ENCODE data around the gene GOLM1. TPM values are rescaled to one million over a fixed set of nuclear protein-coding genes. Genes with fewer than 3 reads are reported as not detected.

The GOLM1 gene
- total RNA-seq, 1 donor from 2014 or later = 44.2 TPM

DNA sequence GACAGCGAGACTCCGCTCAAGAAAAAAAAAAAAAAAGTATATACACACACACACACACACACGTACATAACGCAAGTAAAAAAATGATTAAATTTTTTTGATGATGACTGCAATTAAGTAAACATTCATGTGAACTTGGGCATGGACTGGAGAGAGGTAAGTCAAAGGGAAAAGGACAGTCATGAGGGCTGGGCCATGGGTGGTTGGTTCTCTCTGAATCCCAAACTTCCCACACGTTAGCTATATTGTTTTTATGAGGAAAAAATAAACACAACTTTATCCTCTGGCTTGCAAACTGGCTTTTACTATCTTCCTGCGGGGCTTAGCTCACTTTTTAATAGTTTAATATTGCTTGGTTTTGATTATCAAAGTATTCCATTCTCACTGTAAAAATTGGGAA, 53.7 kb downstream of the GOLM1 start:
- no peak for DNase-seq

DNA sequence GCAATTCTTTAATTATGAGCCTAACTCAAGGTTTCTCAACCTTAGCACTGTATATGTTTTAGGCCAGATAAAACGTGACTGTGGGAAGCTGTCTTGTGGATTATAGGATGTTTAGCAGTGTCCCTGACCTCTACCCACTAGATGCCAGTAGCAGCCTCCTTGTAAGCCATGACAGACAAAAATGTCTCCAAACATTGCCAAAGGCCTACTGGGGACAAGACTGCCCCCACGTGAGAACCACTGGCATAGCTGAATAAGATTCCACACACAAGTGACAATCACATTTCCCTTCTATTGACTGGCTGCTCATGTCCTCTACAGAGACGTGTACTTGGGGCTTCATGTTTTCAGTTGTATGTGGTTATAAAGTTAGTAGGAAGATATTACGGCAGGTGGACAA, 55.4 kb downstream of the GOLM1 start:
- DNase-seq = no peak

DNA sequence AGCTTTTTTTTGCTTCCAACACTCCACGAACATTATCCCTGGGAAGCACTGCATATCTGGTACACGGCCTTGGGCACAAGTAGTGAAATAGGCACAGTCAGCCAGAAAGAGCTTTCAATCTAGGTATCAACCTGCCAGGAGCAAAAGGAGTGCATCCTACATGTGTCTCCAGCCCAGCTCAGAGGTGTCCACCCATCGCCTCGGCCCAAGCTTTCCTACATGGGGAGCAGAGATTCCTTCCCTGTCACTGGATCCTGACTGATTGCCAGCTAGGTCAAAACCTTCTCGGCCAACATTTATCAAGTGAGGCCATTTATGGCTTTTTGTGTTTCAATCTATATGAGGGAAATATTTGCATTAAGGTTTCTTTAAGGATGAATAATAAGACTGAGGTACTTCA, 55.8 kb downstream of the GOLM1 start:
- DNase-seq = no peak

- DNase-seq = no peak
These were observed 57.0 kb downstream of the GOLM1 start for GRCh38 chr9:86042199-86042978.

GRCh38 chr9:86041311-86041741, 58.0 kb downstream of the GOLM1 start:
- no peak for DNase-seq

- no peak for DNase-seq
These were observed 58.5 kb downstream of the GOLM1 start for GRCh38 chr9:86040861-86041155.

- no peak for DNase-seq
These were observed 59.1 kb downstream of the GOLM1 start for GRCh38 chr9:86039991-86040860.

DNA sequence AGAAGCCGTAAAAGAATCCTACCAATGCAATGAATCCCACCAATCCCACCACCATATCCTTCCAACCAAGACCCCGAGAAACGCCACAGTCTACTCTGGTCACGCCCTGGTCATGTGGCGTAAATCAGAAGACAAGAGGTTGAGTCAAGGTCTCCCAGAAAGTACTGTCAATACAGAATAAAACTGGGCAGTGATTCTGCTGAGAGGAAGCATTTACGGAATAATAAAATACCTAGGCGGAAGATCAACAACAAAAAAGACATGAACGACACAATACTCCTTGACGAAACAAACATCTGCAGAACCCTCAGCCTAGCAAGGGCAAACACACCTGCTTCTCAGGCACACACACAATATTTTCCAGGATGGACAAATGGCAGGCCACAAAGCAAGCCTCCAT, 62.8 kb downstream of the GOLM1 start:
- DNase-seq = no peak

DNA sequence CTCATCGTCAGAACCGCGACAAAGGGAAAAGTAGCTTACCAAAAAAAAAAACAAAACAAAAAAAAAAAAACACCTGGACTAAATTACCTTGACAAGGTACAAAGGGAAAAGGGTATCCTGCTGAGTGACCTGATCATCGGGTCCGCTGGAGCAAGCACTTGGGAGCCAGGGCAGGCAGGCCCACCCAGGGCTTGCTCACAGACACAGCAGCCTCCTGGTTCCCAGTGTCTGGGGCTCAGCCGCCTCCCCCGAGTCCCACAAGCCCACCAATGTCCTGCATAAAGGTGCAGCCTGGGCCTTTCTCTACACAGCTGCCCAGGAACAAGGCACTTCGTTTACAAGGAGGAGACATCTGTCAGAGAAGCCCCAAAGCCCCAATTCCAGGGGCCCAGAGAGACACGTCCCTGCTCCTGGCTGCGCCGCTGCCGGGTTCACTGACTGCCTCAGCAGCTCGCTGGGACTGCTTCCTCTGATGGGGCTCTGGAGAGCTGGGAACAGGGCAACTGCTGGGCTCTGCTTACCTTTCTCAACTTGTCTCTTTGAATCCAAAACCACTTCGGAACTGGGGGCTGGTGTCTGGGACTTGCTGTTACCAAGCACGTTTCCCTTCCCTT, 63.4 kb downstream of the GOLM1 start:
- DNase-seq = no peak

DNA sequence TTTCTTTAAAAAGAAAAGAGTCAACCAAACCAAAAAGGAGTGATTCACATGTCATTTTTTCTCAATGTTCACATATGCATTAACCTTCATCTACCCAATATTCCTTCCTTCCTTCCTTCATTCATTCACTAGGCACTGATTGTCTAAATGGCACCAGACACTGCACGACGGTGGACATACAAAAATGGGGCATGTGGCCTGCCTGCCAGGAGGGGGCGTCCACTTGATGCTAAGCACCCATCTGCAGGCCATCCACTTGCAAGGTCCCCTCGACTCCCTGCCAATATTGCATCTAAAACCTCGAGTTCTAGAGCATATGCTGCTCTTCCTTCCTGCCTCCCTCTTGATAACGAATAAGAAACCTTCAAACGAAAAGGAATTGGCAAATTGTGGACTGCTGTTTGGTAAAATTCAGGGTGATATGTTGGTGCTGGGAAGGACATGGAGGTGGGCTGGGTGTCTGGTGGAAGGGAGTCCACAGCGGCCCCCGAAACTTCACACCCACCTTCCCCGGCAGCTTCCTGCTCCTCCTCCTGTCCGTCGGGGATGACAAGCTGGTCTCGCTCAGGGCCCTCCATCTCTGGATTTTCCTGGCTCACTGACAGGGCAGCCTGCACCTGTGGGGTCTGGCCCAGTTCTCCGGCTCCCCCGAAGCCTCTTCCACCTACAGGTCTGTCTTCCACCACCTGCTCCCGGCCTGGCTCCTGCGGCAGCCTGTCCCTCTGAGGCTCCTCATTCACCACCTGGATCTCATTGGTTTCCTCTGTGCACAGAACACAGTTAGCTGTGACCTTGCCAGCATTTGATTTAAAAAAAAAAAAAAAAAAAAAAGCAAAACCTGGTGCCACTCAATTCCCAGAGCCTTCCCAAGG, 64.3 kb downstream of the GOLM1 start:
- DNase-seq = peak; percentile 29

DNA sequence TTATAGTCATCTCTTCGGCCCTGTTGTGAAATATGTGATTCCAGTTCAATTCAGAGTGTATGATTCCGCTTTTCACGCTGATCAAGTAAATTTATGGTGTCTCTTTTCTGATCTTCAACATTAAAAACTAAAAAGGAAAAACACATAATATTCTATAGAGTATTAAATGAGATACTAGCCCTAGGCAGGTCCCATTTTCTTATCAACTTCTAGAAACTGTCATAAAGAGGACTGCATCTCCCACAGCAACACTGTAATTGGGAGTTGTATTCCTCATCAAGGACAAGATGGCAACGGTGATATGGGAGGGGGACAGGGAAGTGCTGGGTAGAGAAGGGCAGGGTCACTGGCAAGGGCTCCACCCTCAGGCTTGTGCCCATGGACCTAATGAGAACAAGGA, 71.6 kb downstream of the GOLM1 start:
- no peak for DNase-seq

DNA sequence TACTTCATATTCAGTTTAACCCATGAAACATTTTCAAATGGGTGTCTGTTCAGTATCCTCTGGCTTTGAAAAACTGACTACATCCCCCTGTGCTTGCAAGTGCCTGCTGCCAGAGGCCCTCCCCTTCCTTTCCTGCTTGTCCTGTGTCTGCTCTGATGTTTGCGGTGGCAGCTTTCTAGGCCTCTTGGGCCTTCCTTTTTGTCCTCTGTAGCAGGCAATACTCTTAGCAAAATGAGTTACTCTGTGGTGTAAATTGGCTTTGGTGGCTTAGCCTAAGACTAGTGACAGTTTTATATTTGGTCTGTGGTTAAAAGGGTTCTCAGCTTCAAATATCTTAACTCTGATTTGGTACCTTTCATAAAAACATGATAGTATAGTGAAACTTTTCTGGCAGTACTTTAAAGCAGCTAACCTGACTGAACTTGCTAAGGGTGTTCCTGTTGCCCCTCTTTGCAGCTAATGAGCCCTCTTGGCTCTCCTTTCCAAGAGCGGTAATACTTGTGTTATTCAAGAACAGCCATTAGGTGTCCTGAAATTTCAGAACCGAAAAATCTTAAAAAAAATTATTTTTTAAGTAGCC, 76.6 kb downstream of the GOLM1 start:
- DNase-seq = peak; percentile 7

- DNase-seq = no peak
These were observed 78.2 kb downstream of the GOLM1 start for GRCh38 chr9:86021166-86021565.

DNA sequence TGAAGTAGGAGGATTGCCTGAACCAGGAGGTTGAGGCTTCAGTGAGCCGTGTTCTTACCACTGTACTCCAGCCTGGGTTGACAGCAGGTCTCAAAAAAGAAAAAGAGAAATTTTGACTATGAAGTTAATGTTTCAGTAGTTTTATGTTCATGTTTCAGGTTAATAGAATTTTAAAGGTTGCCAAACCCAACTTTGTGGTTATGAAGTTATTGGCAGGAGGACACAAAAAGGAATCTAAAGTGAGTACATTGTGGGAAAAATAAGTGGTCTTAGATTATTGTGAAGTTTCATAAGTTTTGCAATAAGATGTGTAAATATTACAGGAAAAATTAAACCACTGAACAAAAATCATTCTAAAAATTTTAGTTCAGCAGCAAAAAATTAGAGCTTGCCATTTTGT, 78.6 kb downstream of the GOLM1 start:
- no peak for DNase-seq

DNA sequence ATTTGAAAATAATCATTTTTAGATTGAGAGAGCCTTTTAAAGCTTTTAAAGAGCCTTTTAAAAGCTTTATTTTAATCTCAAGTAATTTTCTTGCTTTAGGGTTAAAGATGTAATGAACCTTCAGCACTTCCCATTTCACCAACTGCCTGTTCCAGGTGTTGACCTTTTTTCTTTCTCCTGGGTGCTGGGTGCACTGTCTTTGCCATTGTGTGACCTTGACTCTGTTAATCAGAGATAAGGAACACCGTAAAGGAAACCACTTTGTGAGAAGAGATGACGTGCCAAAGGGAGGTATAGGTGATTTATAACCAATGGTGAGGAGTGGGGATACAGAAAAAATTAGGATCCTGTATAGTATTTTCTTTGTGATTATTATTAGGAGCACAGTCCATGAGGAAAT, 90.2 kb downstream of the GOLM1 start:
- DNase-seq = no peak

DNA sequence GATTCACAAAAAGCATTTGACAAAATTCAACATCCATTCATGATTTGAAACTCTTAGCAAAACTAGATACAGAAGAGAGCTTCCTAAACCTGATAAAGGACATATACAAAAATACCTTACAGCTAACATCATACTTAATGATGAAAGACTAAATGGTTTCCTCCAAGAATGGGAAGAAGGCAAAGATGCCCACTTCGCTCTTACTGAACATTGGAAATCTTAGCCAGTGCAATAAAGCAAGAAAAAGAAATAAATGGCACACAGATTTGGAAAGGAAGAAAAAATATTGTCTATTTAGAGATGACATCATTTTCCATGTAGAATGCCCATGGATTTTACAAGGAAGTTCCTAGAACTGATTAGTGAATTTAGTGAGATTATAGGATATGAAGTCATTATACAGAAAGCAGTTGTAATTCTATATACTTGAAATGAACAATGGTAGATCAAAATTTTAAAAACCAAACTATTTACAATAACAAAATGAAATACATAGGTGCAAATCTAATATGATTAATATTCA, 94.0 kb downstream of the GOLM1 start:
- no peak for DNase-seq

DNA sequence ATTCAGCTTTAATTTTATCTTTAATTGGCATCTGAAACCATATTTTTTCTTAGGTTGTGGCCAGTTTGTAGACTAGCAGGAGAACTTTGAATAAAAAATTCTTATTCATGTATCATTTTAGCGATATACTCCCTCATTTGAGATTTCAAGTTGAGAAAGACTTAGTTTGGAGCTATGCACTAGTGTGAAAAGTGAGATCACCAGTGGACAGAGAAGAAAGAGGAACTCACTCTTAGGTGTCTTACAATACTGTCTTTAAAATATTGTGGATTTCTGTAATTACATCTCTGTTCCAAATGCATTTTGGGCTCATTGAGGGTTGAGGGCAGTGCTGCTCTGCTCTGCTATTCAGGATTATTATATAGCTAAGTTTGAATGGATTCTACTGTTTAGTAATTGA, 103.8 kb downstream of the GOLM1 start:
- DNase-seq = no peak

DNA sequence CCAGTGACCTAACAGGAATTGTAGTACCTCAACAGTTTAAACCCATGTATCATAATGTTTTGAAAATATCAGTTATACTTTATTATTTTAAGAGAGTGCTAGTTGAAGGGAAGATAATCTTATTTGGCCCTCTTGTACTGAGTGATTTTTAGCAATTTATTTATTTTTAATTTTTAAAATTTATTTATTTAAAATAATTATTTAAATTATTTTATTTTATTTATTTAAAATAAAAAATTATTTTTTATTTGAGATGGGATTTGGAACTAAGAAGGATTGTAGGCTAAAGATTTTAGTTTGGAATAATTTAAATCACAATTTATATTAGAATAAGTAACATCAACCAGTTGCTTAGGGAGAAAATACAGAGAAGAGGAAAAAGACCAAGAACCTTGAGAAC, 104.3 kb downstream of the GOLM1 start:
- DNase-seq = no peak

GRCh38 chr9:85994191-85994590, 105.2 kb downstream of the GOLM1 start:
- no peak for DNase-seq

- no peak for DNase-seq
These were observed 112.1 kb downstream of the GOLM1 start for GRCh38 chr9:85987236-85987635.

DNA sequence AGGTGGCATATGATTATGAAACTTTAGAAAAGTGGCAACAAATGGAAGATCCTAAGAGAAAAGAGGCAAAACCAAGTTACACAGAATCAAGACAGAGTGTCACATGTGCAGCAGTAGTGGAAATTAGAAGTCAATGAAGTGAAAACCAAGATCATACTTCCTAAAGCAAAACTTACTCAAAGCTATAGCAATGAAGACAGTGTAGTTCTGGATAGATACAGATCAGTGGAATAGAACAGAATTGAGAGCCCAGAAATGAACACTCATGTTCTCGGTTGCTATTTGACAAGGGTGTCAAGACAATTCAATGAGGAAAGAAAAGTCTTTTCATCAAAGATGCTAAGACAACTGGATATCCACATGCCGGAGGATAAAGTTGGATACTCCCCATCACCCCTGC, 114.9 kb downstream of the GOLM1 start:
- no peak for DNase-seq

- DNase-seq = no peak
These were observed 118.0 kb downstream of the GOLM1 start for GRCh38 chr9:85981369-85981768.

Data from tongue (tissue), 2 donors.